KMS-11 (cell line): Measurements from ENCODE around the gene CAMK2D.

Experiments
- H2AFZ ChIP-seq: fragments of 200-600 bp; sonication (generic); 2 replicates; pipeline ENCODE4 v1.6.1; 2016; ENCODE audit warnings: antibody characterized with exemption, mixed run types, low read depth
- H3K27ac ChIP-seq: fragments of 200-600 bp; sonication (generic); 2 replicates; pipeline ENCODE4 v1.6.1; 2016; ENCODE audit warnings: mild to moderate bottlenecking, mixed run types
- H3K27me3 ChIP-seq: fragments of 200-600 bp; sonication (generic); 2 replicates; pipeline ENCODE4 v1.6.1; 2017; ENCODE audit warnings: mild to moderate bottlenecking, low read depth, mixed run types, moderate library complexity; ENCODE audit not compliant: insufficient read depth
- H3K36me3 ChIP-seq: fragments of 200-600 bp; sonication (generic); 2 replicates; pipeline ENCODE4 v1.6.1; 2017; ENCODE audit warnings: mild to moderate bottlenecking, mixed run types; ENCODE audit not compliant: insufficient read depth
- H3K4me1 ChIP-seq: fragments of 200-600 bp; sonication (generic); 2 replicates; pipeline ENCODE4 v1.6.1; 2016; ENCODE audit warnings: mild to moderate bottlenecking, low read depth, mixed run types; ENCODE audit not compliant: poor library complexity, severe bottlenecking
- H3K4me2 ChIP-seq: fragments of 200-600 bp; sonication (generic); 2 replicates; pipeline ENCODE4 v1.7.0; 2016; ENCODE audit warnings: mild to moderate bottlenecking, mixed run types
- H3K4me3 ChIP-seq: fragments of 200-600 bp; sonication (generic); IDR thresholded peaks from 2 replicates; pipeline ENCODE4 v1.6.1; 2017; ENCODE audit warnings: low read depth, low read length, mixed read lengths; ENCODE audit not compliant: insufficient read depth
- H3K79me2 ChIP-seq: fragments of 200-600 bp; sonication (generic); 2 replicates; pipeline ENCODE4 v1.6.1; 2016; ENCODE audit warnings: low read depth, mixed run types; ENCODE audit not compliant: insufficient read depth
- H3K9ac ChIP-seq: fragments of 200-600 bp; sonication (generic); 2 replicates; pipeline ENCODE4 v1.6.1; 2016; ENCODE audit warnings: mild to moderate bottlenecking, mixed run types
- H4K20me1 ChIP-seq: fragments of 200-600 bp; sonication (generic); 2 replicates; pipeline ENCODE4 v1.6.1; 2016; ENCODE audit warnings: mild to moderate bottlenecking, mixed run types; ENCODE audit not compliant: insufficient read depth
- TF ChIP-seq, protein P1 (sequence below): fragments of 200-600 bp; sonication (generic); conservative IDR thresholded peaks from 2 replicates; pipeline ENCODE4 v1.6.1; 2017; ENCODE audit warnings: low read depth, mild to moderate bottlenecking, antibody characterized with exemption, low read length, moderate library complexity, mixed read lengths

The CAMK2D gene

DNA sequence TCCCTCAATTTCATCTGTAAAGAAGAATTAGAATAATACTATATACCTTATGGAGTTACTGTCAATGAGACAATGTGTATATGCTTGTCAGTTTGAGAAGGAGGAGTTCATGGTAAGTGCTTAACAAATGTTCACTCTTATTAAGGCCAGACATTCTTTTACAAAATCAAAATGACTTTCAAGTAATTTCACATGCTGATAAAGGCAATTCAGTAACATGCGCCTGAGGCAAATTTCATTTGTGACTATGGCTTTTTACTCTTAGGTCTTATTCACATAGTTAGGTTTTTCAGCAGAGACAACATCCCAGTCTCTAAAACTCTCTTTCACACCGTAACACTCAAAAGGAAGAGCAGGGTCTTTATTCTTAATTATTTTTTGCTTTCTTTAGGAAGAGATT, 174.4 kb downstream of the CAMK2D start:
- Histone ChIP-seq H3K36me3 (no peaks in the 10 kb centered on the region), H3K4me2 (no peak overlapping the region), H2AFZ (no peak overlapping the region), H4K20me1 (no peaks in the 10 kb centered on the region), H3K4me1 (peaks cover 28% of the 10 kb centered on the region), H3K9ac (no peak overlapping the region), H3K79me2 (no peaks in the 10 kb centered on the region), H3K27ac (no peak overlapping the region), H3K4me3 (no peak overlapping the region), H3K27me3 (no peaks in the 10 kb centered on the region)
- TF ChIP-seq, protein P1, sequence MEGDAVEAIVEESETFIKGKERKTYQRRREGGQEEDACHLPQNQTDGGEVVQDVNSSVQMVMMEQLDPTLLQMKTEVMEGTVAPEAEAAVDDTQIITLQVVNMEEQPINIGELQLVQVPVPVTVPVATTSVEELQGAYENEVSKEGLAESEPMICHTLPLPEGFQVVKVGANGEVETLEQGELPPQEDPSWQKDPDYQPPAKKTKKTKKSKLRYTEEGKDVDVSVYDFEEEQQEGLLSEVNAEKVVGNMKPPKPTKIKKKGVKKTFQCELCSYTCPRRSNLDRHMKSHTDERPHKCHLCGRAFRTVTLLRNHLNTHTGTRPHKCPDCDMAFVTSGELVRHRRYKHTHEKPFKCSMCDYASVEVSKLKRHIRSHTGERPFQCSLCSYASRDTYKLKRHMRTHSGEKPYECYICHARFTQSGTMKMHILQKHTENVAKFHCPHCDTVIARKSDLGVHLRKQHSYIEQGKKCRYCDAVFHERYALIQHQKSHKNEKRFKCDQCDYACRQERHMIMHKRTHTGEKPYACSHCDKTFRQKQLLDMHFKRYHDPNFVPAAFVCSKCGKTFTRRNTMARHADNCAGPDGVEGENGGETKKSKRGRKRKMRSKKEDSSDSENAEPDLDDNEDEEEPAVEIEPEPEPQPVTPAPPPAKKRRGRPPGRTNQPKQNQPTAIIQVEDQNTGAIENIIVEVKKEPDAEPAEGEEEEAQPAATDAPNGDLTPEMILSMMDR, result no peak

DNA sequence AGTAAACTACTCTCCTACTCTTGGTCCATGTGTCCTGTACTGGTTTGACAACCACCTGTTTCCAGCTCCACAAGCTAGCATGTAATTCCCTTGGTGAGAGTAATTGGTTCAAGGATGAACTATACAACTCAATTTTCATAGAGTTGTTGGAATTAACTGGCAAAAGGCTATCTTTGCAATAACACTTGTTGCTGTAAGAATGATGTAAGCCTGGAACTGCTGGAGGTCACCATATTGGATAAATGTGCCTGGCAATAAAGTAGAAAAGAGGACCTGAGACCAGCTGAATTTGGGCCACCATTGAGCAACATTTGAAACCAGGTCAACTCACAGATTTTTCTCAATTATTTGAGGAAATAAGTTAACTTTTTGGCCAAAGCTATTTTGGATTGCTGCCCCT, 175.5 kb downstream of the CAMK2D start:
- H3K4me3 ChIP-seq, result no peak overlapping the region
- H3K4me2 ChIP-seq, result no peak overlapping the region
- H4K20me1 ChIP-seq, result no peaks in the 10 kb centered on the region
- H3K79me2 ChIP-seq, result no peaks in the 10 kb centered on the region
- no peaks in the 10 kb centered on the region for H3K36me3 ChIP-seq
- H3K27me3 ChIP-seq, result no peaks in the 10 kb centered on the region
- H3K9ac ChIP-seq, result no peak overlapping the region
- peaks cover 18% of the 10 kb centered on the region for H3K4me1 ChIP-seq
- TF ChIP-seq, protein P1, result no peak
- H3K27ac ChIP-seq, result no peak overlapping the region
- no peak overlapping the region for H2AFZ ChIP-seq

DNA sequence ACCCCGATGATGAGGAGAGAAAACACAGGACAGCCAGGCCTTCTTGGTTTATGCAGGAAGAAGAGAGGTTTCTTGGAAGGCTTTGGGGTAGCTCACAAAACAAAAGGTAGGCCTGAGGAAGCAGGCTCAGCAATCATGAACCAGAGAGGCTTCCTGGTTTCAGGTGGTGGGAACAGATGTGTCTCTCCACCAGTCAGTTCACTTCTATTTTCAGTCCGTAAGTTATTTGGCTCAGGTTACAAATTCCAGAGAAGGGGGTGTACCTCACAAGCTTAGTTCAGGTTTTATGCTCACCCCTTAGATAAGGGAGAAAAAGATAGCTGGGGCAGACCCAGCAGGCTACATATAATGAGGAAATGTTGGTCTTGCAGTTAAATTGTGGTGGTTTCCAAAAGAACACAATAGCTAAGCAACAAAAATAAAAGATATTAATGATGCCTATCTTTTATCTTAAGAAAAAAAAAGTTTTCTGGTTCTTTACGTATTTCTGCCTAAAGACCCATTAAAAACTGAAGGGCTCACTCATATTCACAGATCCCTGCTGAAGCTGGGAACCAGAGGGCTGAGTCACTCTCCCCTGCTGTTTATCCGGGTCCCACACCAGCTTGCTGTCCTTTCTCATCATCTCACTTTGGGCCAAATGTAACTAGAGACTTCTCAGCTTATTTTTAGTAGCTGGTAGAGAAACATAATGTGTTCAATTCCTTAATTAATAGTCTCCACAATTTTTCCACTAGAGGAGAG, 177.0 kb downstream of the CAMK2D start:
- Histone ChIP-seq H3K4me1 (peaks cover 23% of the 10 kb centered on the region), H3K4me3 (no peak overlapping the region), H4K20me1 (no peaks in the 10 kb centered on the region), H3K79me2 (no peaks in the 10 kb centered on the region), H3K36me3 (no peaks in the 10 kb centered on the region), H3K9ac (no peak overlapping the region), H3K27me3 (no peaks in the 10 kb centered on the region), H3K27ac (peak overlapping the region; percentile 18; the same call in 1 of the 2 replicates), H3K4me2 (peak overlapping the region; percentile 73), H2AFZ (no peak overlapping the region)
- TF ChIP-seq, protein P1, result no peak

DNA sequence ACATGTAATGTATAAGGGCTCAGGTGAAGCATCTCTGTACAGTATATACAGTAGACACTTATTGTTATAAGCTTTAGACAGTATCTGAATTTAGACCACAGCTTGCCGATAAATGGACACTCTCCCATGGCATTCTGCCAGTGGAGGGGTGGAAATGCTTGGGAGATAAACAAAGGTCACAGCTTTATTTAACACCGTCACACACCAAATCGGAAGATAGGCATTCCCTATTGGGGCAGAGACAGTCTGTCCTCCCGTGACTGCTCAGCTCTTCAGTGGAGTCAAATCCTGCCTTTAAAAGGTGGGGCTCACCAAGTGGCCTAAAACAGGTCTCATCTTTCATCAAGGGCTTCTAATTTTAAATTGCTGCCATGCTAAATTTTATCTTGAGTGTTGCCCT, 178.8 kb downstream of the CAMK2D start:
- Histone ChIP-seq H3K79me2 (no peaks in the 10 kb centered on the region), H3K4me1 (peaks cover 27% of the 10 kb centered on the region), H3K27me3 (no peaks in the 10 kb centered on the region), H3K4me2 (no peak overlapping the region), H2AFZ (no peak overlapping the region), H4K20me1 (no peaks in the 10 kb centered on the region), H3K4me3 (no peak overlapping the region), H3K9ac (no peak overlapping the region), H3K36me3 (no peaks in the 10 kb centered on the region), H3K27ac (no peak overlapping the region)
- TF ChIP-seq, protein P1, result no peak
